SU-DHL-6 (cell line): ENCODE data around the gene RBM3.

Source experiments
- H2AFZ ChIP-seq: fragments of 200-600 bp; sonication (generic); 2 replicates; pipeline ENCODE4 v1.6.1; 2014; ENCODE audit warnings: low read depth, mild to moderate bottlenecking, moderate library complexity, mixed read lengths, antibody characterized with exemption, low read length; ENCODE audit not compliant: severe bottlenecking
- H3F3A ChIP-seq: fragments of 200-600 bp; shearing (Covaris generic); 2 replicates; pipeline ENCODE4 v1.6.0; 2016; ENCODE audit warnings: antibody characterized with exemption, mild to moderate bottlenecking; ENCODE audit not compliant: insufficient read depth
- H3K27ac ChIP-seq: fragments of 200-600 bp; sonication (generic); 2 replicates; pipeline ENCODE4 v1.5.1; 2016; ENCODE audit warnings: low read depth, mild to moderate bottlenecking, low read length, moderate library complexity, mixed read lengths
- H3K27me3 ChIP-seq: fragments of 200-600 bp; sonication (generic), shearing (Covaris generic); 2 replicates; pipeline ENCODE4 v1.6.0; 2014; ENCODE audit warnings: mild to moderate bottlenecking, low read length
- H3K36me3 ChIP-seq: fragments of 200-600 bp; sonication (generic); 2 replicates; pipeline ENCODE4 v1.6.1; 2014; ENCODE audit warnings: mild to moderate bottlenecking, low read length, mixed read lengths
- H3K4me2 ChIP-seq: fragments of 300-600, 200-600 bp; shearing (Covaris generic), sonication (generic); 2 replicates; pipeline ENCODE4 v1.6.0; 2014; ENCODE audit warnings: low read length, low read depth, mild to moderate bottlenecking; ENCODE audit not compliant: poor library complexity, severe bottlenecking
- H3K4me3 ChIP-seq: fragments of 200-600 bp; sonication (generic); 2 replicates; pipeline ENCODE4 v1.5.1; 2014; ENCODE audit warnings: antibody characterized with exemption, low read length, mild to moderate bottlenecking, mixed read lengths; ENCODE audit not compliant: insufficient read depth, poor library complexity, severe bottlenecking
- H3K79me2 ChIP-seq: fragments of 200-600 bp; sonication (generic); 2 replicates; pipeline ENCODE4 v1.6.1; 2014; ENCODE audit warnings: mild to moderate bottlenecking, low read length, moderate library complexity; ENCODE audit not compliant: insufficient read depth
- H3K9ac ChIP-seq: fragments of 200-600 bp; sonication (generic); 2 replicates; pipeline ENCODE4 v1.7.0; 2014; ENCODE audit warnings: mild to moderate bottlenecking, low read length
- H3K9me2 ChIP-seq: fragments of 200-600 bp; sonication (generic); replicated peaks from 2 replicates; pipeline ENCODE4 v1.6.1; 2014; ENCODE audit warnings: low read length; ENCODE audit not compliant: insufficient read depth
- H3K9me3 ChIP-seq: fragments of 200-600 bp; sonication (generic); 2 replicates; pipeline ENCODE4 v1.6.1; 2014; ENCODE audit warnings: low read length, mixed read lengths; ENCODE audit not compliant: insufficient read depth
- H4K20me1 ChIP-seq: fragments of 200-600 bp; sonication (generic); 2 replicates; pipeline ENCODE4 v1.6.1; 2014; ENCODE audit warnings: low read depth, mild to moderate bottlenecking, antibody characterized with exemption, low read length, moderate library complexity, mixed read lengths
- CTCF ChIP-seq: fragments of 200-600 bp; sonication (generic); IDR thresholded peaks from one replicate; pipeline ENCODE4 v1.5.1; 2017; ENCODE audit warnings: antibody characterized with exemption, mild to moderate bottlenecking, low read length, moderate library complexity; ENCODE audit not compliant: insufficient read depth, poor library complexity, severe bottlenecking
- EZH2phosphoT487 ChIP-seq: fragments of 200-600 bp; sonication (generic), shearing (Covaris generic); conservative IDR thresholded peaks from 2 replicates; pipeline ENCODE4 v1.6.1; 2018; ENCODE audit warnings: mild to moderate bottlenecking, antibody characterized with exemption, low read length, moderate library complexity, mixed read lengths

Gene RBM3

GRCh38 chrX:48575642-48576041, 1.4 kb downstream of the RBM3 start:
- no peak overlapping the region for H3K27ac ChIP-seq
- H3K36me3 ChIP-seq, result peaks cover 30% of the 10 kb centered on the region
- H3K4me3 ChIP-seq, result peak overlapping the region; percentile 98
- H3K27me3 ChIP-seq, result no peaks in the 10 kb centered on the region
- H3K9me3 ChIP-seq, result no peaks in the 10 kb centered on the region
- H2AFZ ChIP-seq, result no peak overlapping the region
- no peaks in the 10 kb centered on the region for H3K9me2 ChIP-seq
- H4K20me1 ChIP-seq, result peaks cover 7% of the 10 kb centered on the region; the same call in 1 of the 2 replicates
- peak overlapping the region; percentile 98 for H3K4me2 ChIP-seq
- peaks cover 37% of the 10 kb centered on the region for H3F3A ChIP-seq
- peaks cover 15% of the 10 kb centered on the region for H3K79me2 ChIP-seq
- peak overlapping the region; percentile 98; the same call in 1 of the 2 replicates for H3K9ac ChIP-seq
- no peak for TF ChIP-seq CTCF
- no peak for TF ChIP-seq EZH2phosphoT487

GRCh38 chrX:48576108-48576507, 1.8 kb downstream of the RBM3 start:
- Histone ChIP-seq H3K9ac (0 out of 2 replicates have a peak overlapping the region, but pooled peaks have one; percentile 98), H3K27me3 (no peaks in the 10 kb centered on the region), H3F3A (peaks cover 37% of the 10 kb centered on the region), H3K36me3 (peaks cover 30% of the 10 kb centered on the region), H3K9me3 (no peaks in the 10 kb centered on the region), H3K79me2 (peaks cover 15% of the 10 kb centered on the region), H3K4me2 (no peak overlapping the region), H3K9me2 (no peaks in the 10 kb centered on the region), H3K27ac (no peak overlapping the region), H2AFZ (no peak overlapping the region), H3K4me3 (no peak overlapping the region), H4K20me1 (peaks cover 7% of the 10 kb centered on the region; the same call in 1 of the 2 replicates)
- TF ChIP-seq EZH2phosphoT487 (no peak), CTCF (no peak)

GRCh38 chrX:48578661-48579128, 4.4 kb downstream of the RBM3 start:
- Histone ChIP-seq H3K9me3 (no peaks in the 10 kb centered on the region), H3K27me3 (no peaks in the 10 kb centered on the region), H3K4me3 (no peak overlapping the region), H4K20me1 (peaks cover 7% of the 10 kb centered on the region; the same call in 1 of the 2 replicates), H3K79me2 (peaks cover 15% of the 10 kb centered on the region), H3K27ac (no peak overlapping the region), H3K9ac (no peak overlapping the region), H3F3A (peaks cover 37% of the 10 kb centered on the region), H3K9me2 (no peaks in the 10 kb centered on the region), H3K4me2 (no peak overlapping the region), H3K36me3 (peaks cover 30% of the 10 kb centered on the region), H2AFZ (no peak overlapping the region)
- TF ChIP-seq EZH2phosphoT487 (no peak), CTCF (no peak)
